Stimulated activated CD4-positive, alpha-beta T cell treated with anti-CD3 and anti-CD28 coated beads, Interleukin-15, amount 100 ng/mL, for 1 hour (primary cell): Measurements from ENCODE around the gene DPH6.
"Not testable (repeated sequence)": the region's sequence is repeated elsewhere in the genome, so short reads cannot be mapped to it uniquely, and the experiment has no call there.

ENCODE experiments used
- DNase-seq, 2 donors: peaks; one replicate each; pipeline ENCODE4 v3.0.0-alpha.2; 2020; ENCODE audit warnings: low read depth in 1 of 2, low spot score in 1 of 2

The DPH6 gene, protein sequence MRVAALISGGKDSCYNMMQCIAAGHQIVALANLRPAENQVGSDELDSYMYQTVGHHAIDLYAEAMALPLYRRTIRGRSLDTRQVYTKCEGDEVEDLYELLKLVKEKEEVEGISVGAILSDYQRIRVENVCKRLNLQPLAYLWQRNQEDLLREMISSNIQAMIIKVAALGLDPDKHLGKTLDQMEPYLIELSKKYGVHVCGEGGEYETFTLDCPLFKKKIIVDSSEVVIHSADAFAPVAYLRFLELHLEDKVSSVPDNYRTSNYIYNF

DNA sequence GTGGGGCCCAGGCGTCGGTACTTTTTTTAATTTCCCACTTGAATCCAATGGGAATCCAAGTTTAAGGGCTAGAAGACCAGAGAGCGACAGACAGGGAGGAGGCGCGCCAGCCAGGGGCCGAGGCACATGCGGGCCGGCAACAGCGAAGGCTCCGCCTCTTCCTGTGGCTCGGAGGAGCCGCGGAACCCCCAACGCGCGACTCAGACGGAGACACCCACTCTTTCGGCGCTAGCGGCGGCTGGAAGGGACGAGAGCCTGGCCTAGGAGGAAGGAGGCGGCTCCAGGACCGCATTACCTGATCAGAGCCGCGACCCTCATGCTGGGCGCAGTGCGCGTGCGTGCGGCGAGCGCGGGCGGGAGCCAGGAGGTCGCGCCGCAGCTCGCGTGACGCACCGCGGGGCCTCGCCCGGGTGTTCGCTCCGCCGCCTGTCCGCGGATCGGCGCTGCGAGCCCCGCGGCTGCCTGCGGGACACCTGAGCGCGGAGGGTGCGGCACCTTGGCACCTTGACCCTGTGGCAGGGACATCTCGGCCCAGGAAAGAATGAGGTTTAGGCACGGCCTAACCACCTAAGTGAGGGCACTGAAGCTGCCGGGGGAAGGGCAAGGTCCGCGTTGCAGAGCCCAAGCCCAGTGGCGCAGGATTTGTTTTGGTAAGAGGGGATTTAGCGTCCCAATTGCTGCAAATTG is at the start of gene DPH6:
Gene DPH6 (minus strand): TSS at position 342 of the 687 bp plus-strand sequence. CDS start 24 bp downstream, at position 318.
- peak; percentile 69 to 78 for DNase-seq

DNA sequence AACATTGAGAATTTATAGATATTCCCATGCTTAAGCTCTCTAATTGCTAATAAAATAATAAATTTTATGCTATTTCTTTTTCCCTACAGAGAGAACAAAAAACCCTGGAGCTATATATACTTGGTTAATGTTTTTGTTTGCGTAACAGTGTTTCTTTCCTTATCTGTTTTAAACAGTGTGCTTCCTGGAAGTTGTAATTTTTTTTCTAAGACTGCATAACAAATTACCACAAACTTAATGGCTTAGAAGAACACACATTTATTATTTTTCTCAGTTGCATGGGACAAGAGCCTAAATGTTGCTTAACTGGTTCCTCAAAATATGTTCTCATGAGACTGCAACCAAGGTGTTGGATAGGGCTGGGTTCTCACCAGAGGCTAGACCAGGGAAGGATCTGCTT is 49.7 kb upstream of the DPH6 start:
- DNase-seq, result no peak

DNA sequence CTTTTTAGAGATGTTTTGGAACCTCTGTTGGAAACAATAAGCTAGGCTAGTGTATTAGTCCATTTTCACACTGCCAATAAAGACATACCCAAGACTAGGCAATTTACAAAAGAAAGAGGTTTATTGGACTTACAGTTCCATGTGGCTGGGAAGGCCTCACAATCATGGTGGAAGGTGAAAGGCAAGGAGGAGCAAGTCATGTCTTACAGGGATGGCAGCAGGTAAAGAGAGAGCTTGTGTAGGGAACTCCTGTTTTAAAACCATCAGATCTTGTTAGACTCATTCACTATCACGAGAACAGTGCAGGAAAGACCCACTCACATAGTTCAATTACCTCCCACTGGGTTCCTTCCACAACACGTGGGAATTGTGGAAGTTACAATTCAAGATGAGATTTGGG is 46.0 kb upstream of the DPH6 start:
- not testable (repeated sequence) for DNase-seq

DNA sequence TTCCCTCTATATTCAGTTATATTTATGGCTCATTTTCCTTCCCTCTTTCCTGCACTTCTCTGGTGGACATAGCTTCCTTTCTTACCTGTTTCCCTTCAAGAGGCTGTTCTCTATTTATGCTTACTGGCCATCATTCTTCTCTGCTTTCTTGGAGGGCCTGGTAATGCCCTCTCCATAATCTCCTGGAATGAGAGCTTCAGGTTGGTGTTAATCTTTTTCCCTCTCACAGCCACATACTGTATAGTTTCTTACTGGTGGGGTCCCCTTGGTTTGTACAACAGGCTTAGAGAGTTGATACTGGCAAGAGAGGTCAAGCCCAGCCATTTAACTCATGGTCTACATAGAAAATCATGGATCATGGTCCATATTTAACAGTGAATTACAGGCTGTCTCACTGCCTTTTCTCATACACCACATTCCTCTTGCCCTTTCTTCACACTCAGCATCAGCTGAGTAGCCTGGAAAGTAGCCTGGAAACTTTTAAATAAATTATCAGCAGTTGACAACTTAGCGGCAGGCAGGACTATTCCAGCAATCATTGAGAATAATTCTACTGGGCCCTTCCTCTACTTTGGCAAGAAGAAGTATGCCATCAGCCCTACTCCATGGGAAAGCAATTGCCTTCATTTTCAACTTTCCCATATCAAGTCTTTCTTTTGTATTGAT is 38.0 kb upstream of the DPH6 start:
- DNase-seq, result no peak

DNA sequence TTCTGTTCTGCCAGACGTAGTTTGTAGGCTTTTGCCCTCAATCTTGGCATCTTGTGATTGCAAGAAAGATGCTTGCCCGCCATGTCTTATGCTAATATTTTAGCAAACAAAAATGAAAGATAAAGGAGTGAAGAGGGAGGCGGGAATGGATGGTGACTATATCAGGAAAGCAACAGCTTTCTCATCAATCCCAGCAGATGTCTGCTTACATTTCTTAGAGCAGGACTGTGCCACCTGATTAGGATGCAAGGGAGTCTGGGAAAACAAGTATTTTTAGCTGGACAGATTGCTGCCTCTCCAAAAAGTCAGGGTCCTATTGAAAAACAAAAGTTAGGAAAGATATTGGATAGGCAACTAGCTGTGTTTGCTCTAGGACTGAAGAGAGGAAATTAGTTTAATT is 34.6 kb upstream of the DPH6 start:
- no peak for DNase-seq

DNA sequence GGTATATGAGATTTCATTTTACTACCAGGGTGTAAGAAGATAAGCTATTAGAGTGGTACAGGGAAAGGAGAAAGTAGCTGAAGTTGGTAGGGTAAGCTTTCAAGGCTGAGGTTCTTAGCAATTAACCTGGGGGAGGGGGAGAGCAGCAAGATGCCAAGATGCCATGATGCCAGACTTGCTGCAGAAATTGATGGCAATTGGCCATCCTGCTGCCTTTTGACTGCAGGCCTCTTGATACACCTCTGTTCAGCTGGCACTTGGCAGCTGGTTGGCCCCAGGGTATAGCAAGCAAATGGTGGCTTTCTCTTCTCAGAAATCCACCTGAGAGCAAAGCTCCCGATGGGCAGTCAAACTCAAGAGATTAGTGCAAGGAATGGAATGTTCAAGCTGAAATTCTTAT is 21.4 kb upstream of the DPH6 start:
- DNase-seq, result no peak

DNA sequence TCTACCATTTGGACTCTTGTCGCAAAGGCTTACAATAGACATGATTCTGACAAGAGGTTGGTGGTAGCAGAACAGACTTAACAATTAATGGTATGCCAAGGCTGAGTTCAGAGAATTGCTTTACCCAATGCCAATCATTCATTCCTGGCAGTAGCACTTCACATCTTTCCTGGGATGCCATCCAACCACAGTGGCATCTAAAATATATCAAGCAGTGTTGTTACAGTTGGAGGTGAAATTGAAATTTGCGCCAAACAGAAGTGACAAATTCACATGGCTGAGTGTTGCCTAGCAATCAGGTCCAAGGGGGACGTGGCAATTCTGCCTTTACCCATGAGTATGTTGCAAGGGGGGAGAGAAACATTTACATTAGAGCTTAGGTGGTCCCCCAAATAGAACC is 21.0 kb upstream of the DPH6 start:
- DNase-seq, result no peak

DNA sequence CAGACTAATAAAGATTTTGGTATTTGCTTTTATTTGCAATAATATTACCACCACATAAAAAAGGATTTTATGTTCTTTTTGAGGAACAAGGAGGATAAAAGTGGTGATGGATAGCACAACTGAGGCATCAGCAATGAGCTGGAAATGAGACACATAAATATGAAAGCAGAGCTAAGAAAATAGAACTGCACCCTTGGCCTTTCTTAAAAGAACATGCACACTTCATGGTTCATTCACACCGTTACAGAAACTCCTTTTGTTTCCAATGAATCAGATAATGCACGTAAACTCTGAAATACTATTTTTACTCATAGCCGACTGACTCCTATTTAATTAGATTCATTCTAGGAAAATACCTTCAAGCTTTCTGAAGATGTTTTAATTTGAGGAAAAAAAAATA is 19.9 kb upstream of the DPH6 start:
- no peak for DNase-seq

DNA sequence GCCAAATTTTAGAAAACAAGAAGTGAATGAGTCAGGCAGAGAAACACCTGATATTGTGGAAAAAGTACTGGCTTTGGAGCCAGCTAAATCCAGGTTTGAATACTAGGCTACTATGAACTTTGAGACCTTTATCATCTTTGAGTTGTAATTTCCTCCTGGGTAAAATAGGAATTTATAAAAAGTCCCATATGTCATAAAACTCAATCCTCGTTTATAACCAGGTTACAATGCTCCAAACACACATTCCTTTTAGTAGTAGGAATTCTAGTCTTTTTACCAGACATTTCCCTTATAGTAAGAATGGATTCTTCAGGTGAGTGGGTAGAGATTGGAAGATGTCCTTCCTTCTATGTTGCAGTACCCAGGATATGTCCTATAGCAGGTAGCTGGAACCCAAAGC is 16.7 kb upstream of the DPH6 start:
- no peak for DNase-seq

DNA sequence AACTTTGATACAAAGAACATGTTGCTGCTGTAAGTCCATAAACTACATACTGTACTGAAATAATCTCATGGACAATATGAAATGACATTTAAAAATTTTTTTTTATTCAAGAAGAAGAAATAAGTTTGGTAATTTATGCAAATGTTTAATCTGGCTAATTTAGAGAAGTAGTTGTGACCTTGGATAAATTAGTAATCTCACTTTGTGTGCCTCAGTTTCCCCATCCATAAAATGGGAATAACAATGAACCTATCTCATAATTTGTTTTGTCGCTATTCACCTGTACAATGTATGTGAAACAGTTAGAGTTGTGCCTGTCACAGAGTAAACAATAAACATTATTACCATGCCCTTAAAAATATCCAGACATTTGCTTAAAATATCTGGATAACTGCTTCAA is 15.3 kb upstream of the DPH6 start:
- no peak for DNase-seq

DNA sequence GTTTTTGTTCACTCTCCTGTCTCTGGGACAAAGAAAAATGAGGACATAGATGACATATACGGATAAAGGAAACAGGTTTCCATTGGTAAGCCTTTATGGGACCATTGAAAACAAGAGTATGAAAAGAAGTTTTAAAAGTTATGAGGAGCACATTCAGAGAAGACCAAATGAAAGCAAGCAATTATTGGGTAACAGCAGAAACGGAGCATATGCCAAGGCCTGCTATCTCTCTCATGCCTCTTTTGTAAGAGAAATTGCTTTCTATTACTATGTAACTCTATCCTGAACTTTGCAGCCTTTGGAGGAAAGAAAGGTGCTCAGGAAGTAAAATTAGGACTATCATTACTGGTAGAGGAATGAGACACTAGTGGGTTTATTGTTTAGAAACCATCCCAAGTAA is 14.9 kb upstream of the DPH6 start:
- no peak for DNase-seq

DNA sequence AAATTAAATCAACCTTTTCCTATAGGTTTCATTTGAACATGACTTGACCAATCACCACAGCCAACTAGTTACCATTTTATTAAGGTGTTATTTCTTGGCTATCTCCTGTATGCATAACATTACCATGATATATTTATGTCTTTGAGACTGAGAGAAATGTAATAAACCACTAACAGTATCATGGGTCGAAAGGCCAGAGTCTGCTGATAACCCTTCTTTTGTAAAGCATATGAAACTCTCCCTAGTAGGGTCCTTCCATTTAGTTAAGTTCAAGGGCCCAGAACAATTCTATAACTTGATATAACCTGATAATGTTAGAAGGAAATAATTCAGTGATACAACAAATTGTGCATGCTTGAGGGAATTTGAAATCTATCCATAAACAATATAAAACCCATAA is 14.3 kb upstream of the DPH6 start:
- DNase-seq, result no peak

DNA sequence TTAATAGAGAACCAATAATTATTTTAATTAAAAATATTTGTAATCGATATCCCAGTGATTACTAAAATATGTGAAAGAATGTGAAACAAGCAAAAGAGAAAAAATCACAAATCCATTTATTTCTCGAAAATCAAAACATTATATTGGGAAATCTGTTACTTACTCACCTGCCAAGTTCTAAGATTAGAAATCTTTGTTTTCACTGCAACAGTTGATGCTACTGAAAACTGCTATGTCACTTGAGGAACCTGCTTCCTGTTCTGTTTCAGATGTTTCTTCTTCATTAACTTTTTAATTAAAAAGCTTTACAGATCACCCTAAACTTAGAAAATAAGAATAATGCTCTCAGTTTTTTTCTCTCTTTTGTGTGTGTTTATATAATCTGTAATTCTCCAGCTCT is 13.7 kb upstream of the DPH6 start:
- no peak for DNase-seq

DNA sequence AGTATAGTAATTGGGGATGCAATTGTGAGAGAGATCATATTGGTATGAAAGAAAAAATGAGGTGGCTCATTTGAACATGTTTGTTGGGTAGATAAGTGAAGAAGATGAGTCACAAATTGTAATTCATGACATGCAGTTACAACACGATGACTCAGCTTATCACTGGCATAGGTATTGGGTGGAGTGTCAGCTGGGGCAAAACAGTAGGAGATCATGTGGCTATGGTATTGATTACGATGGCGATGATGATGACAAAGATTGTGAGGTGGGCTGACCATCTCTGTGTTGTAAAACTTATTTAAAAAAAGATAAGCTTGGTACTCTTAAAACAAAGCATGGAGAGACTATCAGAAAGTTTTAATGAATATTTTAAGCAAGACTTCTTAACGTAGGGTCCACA is 11.6 kb upstream of the DPH6 start:
- DNase-seq, result no peak

DNA sequence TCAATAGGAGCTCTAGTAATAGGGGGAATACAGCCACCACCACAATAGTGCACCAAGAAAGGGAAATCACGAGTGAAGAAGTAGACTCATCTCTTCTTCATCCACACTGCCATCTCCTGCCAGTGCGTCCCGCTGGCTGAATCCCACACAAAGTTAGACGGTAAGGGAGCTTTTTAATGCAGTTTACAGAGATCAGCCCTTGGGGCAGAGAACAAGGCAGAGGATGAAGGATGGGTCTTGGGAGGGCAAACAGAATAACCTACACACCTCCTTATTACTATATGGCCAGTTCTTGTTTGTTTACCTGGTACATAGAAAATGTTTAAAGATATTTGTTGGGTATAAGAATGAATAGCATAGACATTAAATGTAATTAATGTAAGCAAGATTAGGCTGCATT is 11.0 kb upstream of the DPH6 start:
- DNase-seq, result no peak

DNA sequence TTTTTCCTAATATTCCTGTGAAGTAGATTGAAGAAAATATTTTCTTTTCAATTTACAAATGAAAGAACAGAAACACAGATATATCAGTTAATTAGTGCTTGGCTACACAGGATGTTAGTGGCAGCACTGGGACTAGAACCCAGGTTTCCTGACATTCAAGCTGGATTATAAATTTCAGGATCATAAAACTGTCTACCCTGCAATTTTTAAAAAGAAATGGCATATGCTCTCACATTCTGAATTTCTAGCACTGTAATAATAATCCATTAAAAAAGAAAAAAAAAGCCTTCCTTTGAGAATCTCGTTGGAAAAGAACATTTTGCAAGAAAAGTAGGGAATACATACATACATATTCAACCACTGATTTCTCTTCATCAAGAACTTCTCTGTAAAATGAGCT is 9.3 kb upstream of the DPH6 start:
- no peak for DNase-seq

DNA sequence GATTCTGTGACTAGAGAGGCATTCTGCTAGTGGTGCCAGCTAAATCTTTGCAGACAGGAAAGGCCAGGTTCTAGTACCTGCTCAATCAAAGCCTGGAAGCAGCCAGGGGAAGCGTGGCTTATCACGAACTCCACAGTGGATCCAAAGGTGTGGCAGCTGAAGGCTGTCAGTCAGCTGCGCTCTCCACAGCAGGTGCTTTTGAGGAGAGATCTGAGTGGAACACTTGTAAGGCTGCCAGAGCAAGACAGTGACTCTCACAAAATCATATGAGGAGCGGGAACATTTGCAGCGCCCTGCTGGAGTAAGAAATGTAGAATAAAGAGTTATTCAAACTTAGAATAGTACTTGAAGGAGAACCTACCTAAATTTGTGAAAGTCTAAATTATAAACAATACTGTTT is 5.0 kb upstream of the DPH6 start:
- DNase-seq, result no peak

DNA sequence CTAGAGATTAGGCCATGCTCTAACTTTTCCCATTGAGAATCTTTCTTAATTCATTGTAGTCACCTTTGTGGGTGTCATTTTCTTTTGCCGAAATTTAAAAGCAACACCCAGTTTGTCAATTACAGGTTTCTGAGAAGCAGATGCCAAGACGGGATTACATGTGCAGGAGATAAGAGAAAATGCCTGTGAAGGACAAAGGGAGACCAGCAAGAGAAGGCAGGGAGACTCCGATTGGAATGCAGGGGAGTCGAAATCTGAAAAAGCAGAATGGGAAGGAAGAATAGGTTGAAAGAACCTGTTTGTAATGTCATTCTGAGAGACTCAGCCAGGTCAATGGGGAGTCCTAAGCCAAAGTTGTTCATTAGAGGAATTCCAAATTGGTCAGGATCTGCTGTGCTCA is 3.6 kb upstream of the DPH6 start:
- DNase-seq, result no peak

DNA sequence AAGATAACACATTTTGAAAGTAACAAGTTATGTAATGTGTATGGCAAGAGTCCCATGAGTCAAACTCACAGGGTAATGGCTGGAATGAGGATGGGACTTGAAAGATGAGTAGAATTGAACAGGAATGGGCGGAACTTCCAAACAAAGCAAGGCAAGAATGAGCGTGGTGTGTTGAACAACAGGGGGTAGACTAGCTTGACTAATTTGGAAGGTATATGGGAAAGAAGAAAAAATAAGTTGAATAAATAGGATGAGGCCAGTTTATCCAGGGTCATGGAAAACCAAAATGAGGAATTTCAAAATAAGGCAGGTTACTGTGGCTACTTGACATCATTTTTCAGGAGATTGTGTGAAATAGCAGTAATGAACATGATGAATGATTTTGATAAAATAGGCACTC is 2.5 kb upstream of the DPH6 start:
- DNase-seq, result no peak

DNA sequence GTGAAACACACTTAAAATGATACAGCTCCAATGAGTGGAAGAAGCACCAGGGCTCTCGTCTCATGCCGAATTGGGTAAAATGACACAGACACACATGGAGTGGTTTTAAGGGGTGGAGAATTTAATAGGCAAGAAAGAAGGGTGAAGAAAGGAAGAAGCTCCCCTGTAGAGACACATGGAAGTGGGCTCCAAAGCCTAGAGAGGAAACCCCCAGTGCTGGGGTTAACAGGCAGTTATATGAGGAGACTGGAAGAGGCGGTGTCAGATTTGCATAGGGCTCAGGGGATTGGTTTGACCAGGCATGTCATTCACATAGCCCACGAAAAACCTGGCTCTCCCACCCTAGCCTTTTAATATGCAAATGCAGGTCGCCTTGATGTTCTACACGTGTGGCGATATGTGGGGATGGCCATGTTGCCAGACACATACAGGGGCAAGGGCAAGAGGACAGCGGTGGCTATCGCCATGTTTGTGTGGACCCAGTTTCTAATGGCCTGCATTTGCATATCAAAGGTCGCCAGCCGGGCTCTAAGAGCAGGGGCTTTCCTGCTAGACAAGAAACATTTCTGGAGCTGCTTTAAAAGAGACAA is 1.9 kb upstream of the DPH6 start:
- no peak for DNase-seq

DNA sequence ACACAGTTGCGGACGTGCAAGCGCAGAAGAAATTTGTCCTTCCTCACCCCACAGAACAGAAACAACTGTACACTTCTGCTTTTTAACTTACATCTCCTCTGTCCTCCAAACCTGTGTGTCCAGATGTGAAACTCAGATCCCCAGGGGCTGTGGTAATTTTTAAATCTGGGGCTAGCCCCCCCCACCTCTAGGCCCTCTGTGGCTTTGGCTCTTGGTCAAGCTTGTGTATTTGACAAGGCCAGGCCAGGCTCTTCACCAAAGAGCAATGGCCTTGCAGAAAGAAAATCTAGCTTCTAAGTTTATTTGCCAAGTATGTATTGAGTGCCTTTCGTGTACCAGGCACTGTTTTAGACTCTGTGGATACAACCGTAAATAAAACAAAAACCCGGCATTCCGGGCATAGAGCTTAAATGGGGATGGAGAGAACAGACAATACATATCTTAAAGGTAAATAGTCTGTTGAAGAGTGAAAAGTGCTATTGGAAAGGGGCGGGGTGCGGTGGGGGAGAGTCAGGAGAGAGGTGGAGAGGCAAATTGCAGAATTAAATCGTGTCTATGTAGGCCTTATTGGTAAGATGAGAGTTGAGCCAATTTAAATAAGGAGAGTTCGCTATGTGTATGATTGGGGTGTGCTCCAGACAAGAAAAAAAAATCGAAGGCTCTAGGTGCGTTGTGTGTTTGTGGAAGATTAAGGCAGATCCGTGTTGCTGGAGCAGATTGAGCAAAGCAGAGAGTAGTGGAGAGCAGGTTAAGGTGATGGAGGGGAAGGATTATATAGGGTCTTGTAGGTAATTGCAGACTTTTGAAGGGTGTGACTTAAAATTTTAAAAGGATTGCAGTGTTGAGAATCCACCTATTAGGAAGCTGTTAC is 781 bp upstream of the DPH6 start:
- no peak for DNase-seq
